ENCODE results near the gene RPS23. TPM values are rescaled to one million over a fixed set of nuclear protein-coding genes. Genes with fewer than 3 reads are reported as not detected.
A peak's percentile ranks its signal among the peaks of the same experiment; 100 is the strongest.

Gene RPS23
- total RNA-seq, 2 donors from 2014 or later, result 953 to 1,329 TPM

DNA sequence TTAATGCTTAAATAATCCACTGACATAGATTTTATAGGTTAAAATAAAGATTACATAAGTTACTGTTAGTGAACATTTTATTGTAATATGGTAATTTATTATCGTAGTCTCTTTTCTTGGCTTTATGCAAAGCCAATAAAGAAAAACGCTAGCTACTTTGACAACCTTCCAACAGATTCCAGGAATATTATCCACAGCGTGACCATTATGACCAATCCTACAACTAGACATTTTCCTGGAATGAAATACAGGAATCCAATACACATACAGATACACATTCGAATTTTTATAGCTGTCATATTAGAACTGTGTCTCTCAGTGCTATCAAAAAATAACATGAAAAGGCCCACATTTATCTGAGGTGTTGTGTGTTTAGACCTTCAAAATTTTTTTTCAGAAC lies 13.1 kb downstream of the RPS23 start:
- ATAC-seq, result no peak
- H3K36me3 ChIP-seq (replicated peaks in 1 of 2; ENCODE audit: insufficient read depth in 1 of 2, low read depth in 2 of 2), result no peaks in the 10 kb centered on the region
- H3K4me1 ChIP-seq, result no peaks in the 10 kb centered on the region
- no peak overlapping the region for H3K4me3 ChIP-seq
- H3K27ac ChIP-seq, result no peak overlapping the region
- WGBS, 2 donors, result 55 to 72% methylated on average over 4 of the region's 4 CpGs
- TF ChIP-seq POLR2A (IDR thresholded peaks at IDR 0.05), result no peak
- TF ChIP-seq, protein P1, sequence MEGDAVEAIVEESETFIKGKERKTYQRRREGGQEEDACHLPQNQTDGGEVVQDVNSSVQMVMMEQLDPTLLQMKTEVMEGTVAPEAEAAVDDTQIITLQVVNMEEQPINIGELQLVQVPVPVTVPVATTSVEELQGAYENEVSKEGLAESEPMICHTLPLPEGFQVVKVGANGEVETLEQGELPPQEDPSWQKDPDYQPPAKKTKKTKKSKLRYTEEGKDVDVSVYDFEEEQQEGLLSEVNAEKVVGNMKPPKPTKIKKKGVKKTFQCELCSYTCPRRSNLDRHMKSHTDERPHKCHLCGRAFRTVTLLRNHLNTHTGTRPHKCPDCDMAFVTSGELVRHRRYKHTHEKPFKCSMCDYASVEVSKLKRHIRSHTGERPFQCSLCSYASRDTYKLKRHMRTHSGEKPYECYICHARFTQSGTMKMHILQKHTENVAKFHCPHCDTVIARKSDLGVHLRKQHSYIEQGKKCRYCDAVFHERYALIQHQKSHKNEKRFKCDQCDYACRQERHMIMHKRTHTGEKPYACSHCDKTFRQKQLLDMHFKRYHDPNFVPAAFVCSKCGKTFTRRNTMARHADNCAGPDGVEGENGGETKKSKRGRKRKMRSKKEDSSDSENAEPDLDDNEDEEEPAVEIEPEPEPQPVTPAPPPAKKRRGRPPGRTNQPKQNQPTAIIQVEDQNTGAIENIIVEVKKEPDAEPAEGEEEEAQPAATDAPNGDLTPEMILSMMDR (IDR thresholded peaks at IDR 0.05), result no peak
- no peaks in the 10 kb centered on the region for H3K9me3 ChIP-seq
- H3K27me3 ChIP-seq, result no peaks in the 10 kb centered on the region
- intact Hi-C loops (cut with DNase I), result no loop called here
- DNase-seq, result no peak

DNA sequence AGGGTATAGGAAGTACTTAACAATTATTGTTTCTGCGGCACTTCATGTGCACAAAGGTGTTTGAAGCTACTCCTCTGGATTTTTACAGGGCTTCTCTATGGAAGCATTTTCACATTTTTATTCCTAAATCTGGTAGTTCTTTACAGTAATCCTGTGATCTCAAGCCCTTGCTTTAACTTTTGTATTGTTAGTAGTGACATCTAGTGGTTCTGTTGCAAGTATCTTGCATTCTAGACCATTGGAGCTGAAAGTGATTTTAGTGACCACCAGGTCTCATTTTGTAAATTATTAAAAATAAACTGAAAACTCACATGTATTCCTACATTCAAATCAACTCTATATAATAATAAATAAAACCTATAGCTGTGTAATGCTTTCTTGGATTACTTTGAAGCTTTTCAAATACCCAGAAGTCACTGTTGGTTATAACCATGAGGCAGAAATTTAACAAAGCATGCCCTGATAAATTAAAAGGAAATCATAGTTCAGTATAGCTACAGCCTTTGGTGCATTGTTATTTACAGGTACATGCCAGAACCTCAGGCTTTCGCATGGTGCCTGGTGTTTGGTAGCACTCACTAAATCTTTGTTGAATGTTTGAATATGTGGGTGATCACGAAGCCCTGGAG lies 18.9 kb downstream of the RPS23 start:
- no peak overlapping the region for H3K27ac ChIP-seq
- TF ChIP-seq, protein P1 (IDR thresholded peaks at IDR 0.05), result peak in 4 of 7 experiments; percentile 12 to 31 (median 21)
- no peak for TF ChIP-seq POLR2A (IDR thresholded peaks at IDR 0.05)
- H3K9me3 ChIP-seq, result no peaks in the 10 kb centered on the region
- DNase-seq (no peak), ATAC-seq (no peak)
- H3K27me3 ChIP-seq, result no peaks in the 10 kb centered on the region
- intact Hi-C loops (cut with DNase I), result no loop called here
- H3K4me3 ChIP-seq, result no peak overlapping the region
- no peaks in the 10 kb centered on the region for H3K36me3 ChIP-seq (replicated peaks in 1 of 2; ENCODE audit: insufficient read depth in 1 of 2, low read depth in 2 of 2)
- H3K4me1 ChIP-seq, result no peaks in the 10 kb centered on the region
- WGBS, 2 donors, result 88 to 93% methylated on average over 3 of the region's 3 CpGs

DNA sequence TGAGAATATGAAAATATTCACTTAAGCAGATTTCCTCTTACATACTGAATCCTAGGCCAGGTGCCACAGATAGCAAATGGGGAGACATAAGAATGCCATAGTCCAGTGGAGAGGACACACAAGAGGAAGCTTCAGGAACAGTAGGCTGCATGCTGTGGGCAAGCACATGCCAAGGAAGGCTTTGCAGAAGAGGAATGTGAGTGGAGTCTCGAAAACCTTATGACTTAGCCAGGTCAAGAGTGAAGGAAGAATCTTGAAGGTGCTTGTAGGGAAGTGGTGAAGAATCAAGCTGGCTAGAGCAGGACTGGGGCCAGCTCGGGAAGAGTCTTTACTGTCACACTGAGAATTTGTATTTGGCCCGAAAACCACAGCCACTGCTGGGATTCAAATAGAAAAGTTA lies 20.4 kb downstream of the RPS23 start:
- no peak overlapping the region for H3K27ac ChIP-seq
- H3K4me1 ChIP-seq, result no peaks in the 10 kb centered on the region
- H3K27me3 ChIP-seq, result no peaks in the 10 kb centered on the region
- intact Hi-C loops (cut with DNase I), result no loop called here
- no peaks in the 10 kb centered on the region for H3K9me3 ChIP-seq
- TF ChIP-seq, protein P1 (IDR thresholded peaks at IDR 0.05), result no peak
- TF ChIP-seq POLR2A (IDR thresholded peaks at IDR 0.05), result no peak
- 80 to 94% methylated on average over 3 of the region's 3 CpGs for WGBS, 2 donors
- no peak for DNase-seq
- H3K36me3 ChIP-seq (replicated peaks in 1 of 2; ENCODE audit: insufficient read depth in 1 of 2, low read depth in 2 of 2), result no peaks in the 10 kb centered on the region
- no peak overlapping the region for H3K4me3 ChIP-seq
- no peak for ATAC-seq

DNA sequence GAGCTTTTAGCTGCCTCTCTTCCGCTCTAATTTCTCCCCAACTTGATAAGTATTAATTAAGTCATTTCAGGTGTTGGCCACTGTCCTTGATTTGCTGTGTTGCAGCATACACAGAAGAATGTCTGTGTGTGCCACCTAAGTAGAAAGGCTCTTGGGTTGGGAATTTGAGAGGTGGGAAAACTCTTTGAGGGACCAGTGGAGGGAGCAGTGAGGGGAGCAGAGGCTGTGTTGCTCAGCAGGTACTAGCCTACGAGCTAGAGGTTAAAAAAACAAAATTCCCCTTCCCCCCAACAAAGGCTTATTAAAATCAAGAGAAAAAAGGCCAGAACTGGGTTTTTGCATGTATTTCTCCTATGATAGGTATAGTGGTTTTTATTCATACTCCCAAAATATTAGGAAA lies 20.9 kb downstream of the RPS23 start:
- no peak for ATAC-seq
- 83 to 95% methylated on average over 2 of the region's 2 CpGs for WGBS, 2 donors
- intact Hi-C loops (cut with DNase I), result no loop called here

More for the DNA sequence above, 20.9 kb downstream of the RPS23 start:
- Histone ChIP-seq H3K9me3 (no peaks in the 10 kb centered on the region), H3K36me3 (replicated peaks in 1 of 2; ENCODE audit: insufficient read depth in 1 of 2, low read depth in 2 of 2) (no peaks in the 10 kb centered on the region), H3K27me3 (no peaks in the 10 kb centered on the region), H3K4me1 (no peaks in the 10 kb centered on the region), H3K4me3 (no peak overlapping the region), H3K27ac (no peak overlapping the region)
- DNase-seq, result no peak
- no peak for TF ChIP-seq POLR2A (IDR thresholded peaks at IDR 0.05)
- TF ChIP-seq, protein P1 (IDR thresholded peaks at IDR 0.05), result no peak

Measured in body of pancreas (tissue), 4 donors.